H9 (cell line): ENCODE data around the gene ANKS3. TPM values are rescaled to one million over a fixed set of nuclear protein-coding genes. Genes with fewer than 3 reads are reported as not detected.
A peak's percentile ranks its signal among the peaks of the same experiment; 100 is the strongest.

Experiments used
- DNase-seq: peaks from one replicate; pipeline ENCODE4 v3.0.0-alpha.2; 2017
- H2AFZ ChIP-seq: one replicate; pipeline ENCODE4 v1.6.1; 2013; ENCODE audit warnings: mild to moderate bottlenecking, low read length, control low read depth, moderate library complexity
- H2AK5ac ChIP-seq: 2 replicates; pipeline ENCODE4 v1.6.1; 2013; ENCODE audit warnings: low read length, control low read depth, mixed read lengths; ENCODE audit not compliant: insufficient read length
- H2BK120ac ChIP-seq: one replicate; pipeline ENCODE4 v1.6.1; 2013; ENCODE audit warnings: low read depth, mild to moderate bottlenecking, low read length, control low read depth, inconsistent platforms; ENCODE audit not compliant: poor library complexity, severe bottlenecking
- H2BK12ac ChIP-seq: 2 replicates; pipeline ENCODE4 v1.6.1; 2013; ENCODE audit warnings: low read length, control low read depth, mixed read lengths, low read depth; ENCODE audit not compliant: insufficient read length
- H2BK15ac ChIP-seq: 2 replicates; pipeline ENCODE4 v1.6.1; 2013; ENCODE audit warnings: low read depth, low read length, control low read depth
- H2BK20ac ChIP-seq: one replicate; pipeline ENCODE4 v1.6.1; 2013; ENCODE audit warnings: low read depth, mild to moderate bottlenecking, low read length, control low read depth, inconsistent platforms; ENCODE audit not compliant: poor library complexity, severe bottlenecking
- H2BK5ac ChIP-seq: 2 replicates; pipeline ENCODE4 v1.6.1; 2013; ENCODE audit warnings: low read length, control low read depth, mixed read lengths; ENCODE audit not compliant: insufficient read length
- H3K14ac ChIP-seq: 2 replicates; pipeline ENCODE4 v1.6.1; 2013; ENCODE audit warnings: low read length, control low read depth; ENCODE audit not compliant: insufficient read depth
- H3K18ac ChIP-seq: 2 replicates; pipeline ENCODE4 v1.6.1; 2013; ENCODE audit warnings: low read depth, mild to moderate bottlenecking, mixed read lengths, low read length, control low read depth; ENCODE audit not compliant: insufficient read length
- H3K23ac ChIP-seq: 2 replicates; pipeline ENCODE4 v1.6.1; 2013; ENCODE audit warnings: low read length, control low read depth, mixed read lengths, low read depth; ENCODE audit not compliant: insufficient read length
- H3K23me2 ChIP-seq: 2 replicates; pipeline ENCODE4 v1.6.1; 2013; ENCODE audit warnings: low read depth, mild to moderate bottlenecking, mixed read lengths, low read length, control low read depth; ENCODE audit not compliant: insufficient read length, poor library complexity, severe bottlenecking
- H3K27ac ChIP-seq: 2 replicates; pipeline ENCODE4 v1.5.1; 2013; ENCODE audit warnings: low read length, control low read depth, mixed read lengths, low read depth; ENCODE audit not compliant: insufficient read length
- H3K27me3 ChIP-seq: 2 replicates; pipeline ENCODE4 v1.6.1; 2013; ENCODE audit warnings: low read length, control low read depth, inconsistent platforms; ENCODE audit not compliant: insufficient read depth
- H3K4ac ChIP-seq: 2 replicates; pipeline ENCODE4 v1.6.1; 2013; ENCODE audit warnings: low read depth, mild to moderate bottlenecking, control low read depth, inconsistent platforms, low read length, moderate library complexity
- H3K4me1 ChIP-seq: 2 replicates; pipeline ENCODE4 v1.6.1; 2013; ENCODE audit warnings: low read length, control low read depth, inconsistent platforms; ENCODE audit not compliant: insufficient read depth
- H3K4me2 ChIP-seq: 2 replicates; pipeline ENCODE4 v1.6.1; 2013; ENCODE audit warnings: low read length, control low read depth, mixed read lengths; ENCODE audit not compliant: insufficient read length, insufficient read depth
- H3K56ac ChIP-seq: 2 replicates; pipeline ENCODE4 v1.6.1; 2013; ENCODE audit warnings: low read depth, mild to moderate bottlenecking, mixed read lengths, low read length, control low read depth; ENCODE audit not compliant: insufficient read length
- H3K79me1 ChIP-seq: 2 replicates; pipeline ENCODE4 v1.6.1; 2013; ENCODE audit warnings: low read depth, mild to moderate bottlenecking, moderate library complexity, low read length, control low read depth, inconsistent platforms; ENCODE audit not compliant: insufficient read depth, poor library complexity, severe bottlenecking
- H3K79me2 ChIP-seq: 2 replicates; pipeline ENCODE4 v1.6.1; 2013; ENCODE audit warnings: low read length, control low read depth, inconsistent platforms; ENCODE audit not compliant: insufficient read depth
- H3K9ac ChIP-seq: 2 replicates; pipeline ENCODE4 v1.6.1; 2013; ENCODE audit warnings: low read length, control low read depth, mixed read lengths; ENCODE audit not compliant: insufficient read length; ENCODE audit errors: extremely low read depth
- H3K9me3 ChIP-seq: one replicate; pipeline ENCODE4 v1.6.1; 2013; ENCODE audit warnings: low read depth, low read length, inconsistent platforms; ENCODE audit not compliant: control insufficient read depth
- H3T11ph ChIP-seq: one replicate; pipeline ENCODE4 v1.6.1; 2013; ENCODE audit warnings: mild to moderate bottlenecking, low read length, control low read depth, inconsistent platforms
- H4K20me1 ChIP-seq: one replicate; pipeline ENCODE4 v1.6.1; 2013; ENCODE audit not compliant: control insufficient read depth, insufficient read length, insufficient read depth
- H4K5ac ChIP-seq: 2 replicates; pipeline ENCODE4 v1.6.1; 2013; ENCODE audit warnings: low read depth, mild to moderate bottlenecking, mixed read lengths, low read length, control low read depth; ENCODE audit not compliant: insufficient read length
- H4K8ac ChIP-seq: replicated peaks from 2 replicates; pipeline ENCODE4 v1.6.1; 2013; ENCODE audit warnings: low read length, control low read depth, mixed read lengths, low read depth; ENCODE audit not compliant: insufficient read length
- H4K91ac ChIP-seq: 2 replicates; pipeline ENCODE4 v1.6.1; 2013; ENCODE audit warnings: low read depth, mild to moderate bottlenecking, moderate library complexity, mixed read lengths, low read length, control low read depth; ENCODE audit not compliant: insufficient read length
- H3K27ac Mint-ChIP-seq, 3 experiments: 2 replicates in 2 of 3; 3 replicates in 1 of 3; pipeline ENCODE4 v1.8.0; 2020 to 2021; ENCODE audit warnings: mixed read lengths in 3 of 3, mild to moderate bottlenecking in 1 of 3, moderate library complexity in 1 of 3
- H3K27me3 Mint-ChIP-seq: 2 replicates; pipeline ENCODE4 v1.8.0; 2021; ENCODE audit warnings: low read depth, mild to moderate bottlenecking, moderate library complexity, mixed read lengths
- H3K36me3 Mint-ChIP-seq, 3 experiments: 2 replicates in 2 of 3; 3 replicates in 1 of 3; pipeline ENCODE4 v1.8.0; 2020 to 2021; ENCODE audit warnings: low read depth in 3 of 3, mixed read lengths in 3 of 3; ENCODE audit not compliant: insufficient read depth in 1 of 3
- H3K4me1 Mint-ChIP-seq, 2 experiments: 2 replicates each; pipeline ENCODE4 v1.8.0; 2020; ENCODE audit warnings: mixed read lengths in 2 of 2
- H3K4me3 Mint-ChIP-seq, 2 experiments: 2 replicates in 1 of 2; 3 replicates in 1 of 2; pipeline ENCODE4 v1.8.0; 2020 to 2021; ENCODE audit warnings: mild to moderate bottlenecking in 2 of 2, mixed read lengths in 2 of 2, moderate library complexity in 1 of 2
- H3K9me3 Mint-ChIP-seq, 2 experiments: 2 replicates in 1 of 2; 3 replicates in 1 of 2; pipeline ENCODE4 v1.8.0; 2020; ENCODE audit warnings: mild to moderate bottlenecking in 2 of 2, mixed read lengths in 2 of 2, moderate library complexity in 1 of 2
- CTCF ChIP-seq: fragments of 200-600 bp; sonication (generic); conservative IDR thresholded peaks from 3 replicates; pipeline ENCODE4 v1.8.0; 2021; ENCODE audit warnings: antibody characterized with exemption, mild to moderate bottlenecking
- WGBS: extraction: QIAGEN DNeasy Blood & Tissue Kit; methylation state at CpG from one replicate; pipeline ENCODE4 v1.1.7; 2013; ENCODE audit warnings: missing lambda C conversion rate, low lambda C conversion rate, mixed read lengths; ENCODE audit not compliant: insufficient read length; ENCODE audit errors: extremely low coverage; 5-methylcytosine and 5-hydroxymethylcytosine counted together
- total RNA-seq: library from RNA; stranded (reverse); gene quantifications from 2 replicates; pipeline ENCODE4 v1.2.1, GENCODE V29; 2021

ANKS3 gene
- total RNA-seq, 1 experiment from 2014 or later, result 32.0 TPM

- Histone ChIP-seq H2BK5ac (no peak within 1 kb of the TSS), H2BK20ac (no peak within 1 kb of the TSS), H3K9ac (peak within 1 kb of the TSS; percentile 65), H2BK15ac (no peak within 1 kb of the TSS; the same call in 1 of the 2 replicates), H2AFZ (no peak within 1 kb of the TSS), H3K56ac (no peak within 1 kb of the TSS), H3K27me3 (no peaks in the 10 kb centered on the region), H3K23me2 (peaks cover 3% of the 10 kb centered on the region), H3K18ac (peak within 1 kb of the TSS; percentile 63), H3K9me3 (no peaks in the 10 kb centered on the region), H2BK12ac (no peak within 1 kb of the TSS), H4K91ac (no peak within 1 kb of the TSS), H4K8ac (no peak within 1 kb of the TSS), H2BK120ac (no peak within 1 kb of the TSS), H4K20me1 (no peaks in the 10 kb centered on the region), H3K23ac (no peak within 1 kb of the TSS), H3K14ac (peak within 1 kb of the TSS; percentile 79), H3K4ac (no peak within 1 kb of the TSS), H3K27ac (no peak within 1 kb of the TSS), H4K5ac (no peak within 1 kb of the TSS), H3K79me1 (no peaks in the 10 kb centered on the region), H3K4me1 (no peaks in the 10 kb centered on the region), H3K79me2 (no peaks in the 10 kb centered on the region), H2AK5ac (no peak within 1 kb of the TSS), H3T11ph (no peak within 1 kb of the TSS), H3K4me2 (peak within 1 kb of the TSS; percentile 58)
- Mint-ChIP-seq H3K27me3 (peaks cover 2% of the 10 kb centered on the region; the same call in 1 of the 2 replicates), H3K4me1 (peaks cover 2 to 3% of the 10 kb centered on the region in 2 experiments; a peak in 2 of 4 replicates), H3K4me3 (peak within 1 kb of the TSS; percentile 77 to 86), H3K9me3 (no peaks in the 10 kb centered on the region), H3K36me3 (peaks cover 5 to 28% (median 23%) of the 10 kb centered on the region in 3 experiments; a peak in 6 of 7 replicates), H3K27ac (peak within 1 kb of the TSS in 1 of 3 experiments; percentile 68; a peak in 3 of 7 replicates)
- no peak; the same call in 2 of the 3 replicates for TF ChIP-seq CTCF
- no CpG with 5 or more reads among the region's 91 CpGs for WGBS
- peak; percentile 97 for DNase-seq
Measured at GRCh38 chr16:4693296-4693955, 40.6 kb downstream of the ANKS3 start, which contains the start of gene NUDT16L1. Gene NUDT16L1, plus strand, starts transcription at chr16:4693562. Its CDS starts 165 bp downstream, at chr16:4693727.
